SK-N-SH (cell line): Measurements from ENCODE around the gene OR52K2.
"Not testable (repeated sequence)": the region's sequence is repeated elsewhere in the genome, so short reads cannot be mapped to it uniquely, and the experiment has no call there.

Experiments used
- EZH2phosphoT487 ChIP-seq: fragments of 200-600 bp; sonication (generic); IDR thresholded peaks from 2 replicates; pipeline ENCODE4 v1.6.1; 2017; ENCODE audit warnings: low read depth, mixed run types, mild to moderate bottlenecking, antibody characterized with exemption, moderate library complexity, borderline replicate concordance
- FOXM1 ChIP-seq: IDR thresholded peaks from 2 replicates; pipeline ENCODE4 v1.4.0; 2012; ENCODE audit warnings: low read depth, mild to moderate bottlenecking
- JUND ChIP-seq: IDR thresholded peaks from 2 replicates; pipeline ENCODE4 v1.4.0; 2012
- TF ChIP-seq, protein P1 (sequence below): fragments of 200-600 bp; sonication (generic); IDR thresholded peaks from 2 replicates; pipeline ENCODE4 v1.6.1; 2017; ENCODE audit warnings: antibody characterized with exemption, mild to moderate bottlenecking, moderate library complexity
- TF ChIP-seq, protein P2 (sequence below): IDR thresholded peaks from 2 replicates; pipeline ENCODE4 v1.6.1; 2012; ENCODE audit warnings: mild to moderate bottlenecking, low read depth, low read length, moderate library complexity

DNA sequence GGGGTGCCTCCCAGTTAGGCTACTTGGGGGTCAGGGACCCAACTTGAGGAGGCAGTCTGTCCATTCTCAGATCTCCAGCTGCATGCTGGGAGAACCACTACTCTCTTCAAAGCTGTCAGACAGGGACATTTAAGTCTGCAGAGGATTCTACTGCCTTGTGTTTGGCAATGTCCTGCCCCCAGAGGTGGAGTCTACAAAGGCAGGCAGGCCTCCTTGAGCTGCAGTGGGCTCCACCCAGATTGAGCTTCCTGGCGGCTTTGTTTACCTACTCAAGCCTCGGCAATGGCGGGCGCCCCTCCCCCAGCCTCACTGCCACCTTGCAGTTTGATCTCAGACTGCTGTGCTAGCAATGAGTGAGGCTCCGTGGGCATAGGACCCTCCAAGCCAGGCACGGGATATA is 42.9 kb upstream of the OR52K2 start:
- TF ChIP-seq, protein P1, sequence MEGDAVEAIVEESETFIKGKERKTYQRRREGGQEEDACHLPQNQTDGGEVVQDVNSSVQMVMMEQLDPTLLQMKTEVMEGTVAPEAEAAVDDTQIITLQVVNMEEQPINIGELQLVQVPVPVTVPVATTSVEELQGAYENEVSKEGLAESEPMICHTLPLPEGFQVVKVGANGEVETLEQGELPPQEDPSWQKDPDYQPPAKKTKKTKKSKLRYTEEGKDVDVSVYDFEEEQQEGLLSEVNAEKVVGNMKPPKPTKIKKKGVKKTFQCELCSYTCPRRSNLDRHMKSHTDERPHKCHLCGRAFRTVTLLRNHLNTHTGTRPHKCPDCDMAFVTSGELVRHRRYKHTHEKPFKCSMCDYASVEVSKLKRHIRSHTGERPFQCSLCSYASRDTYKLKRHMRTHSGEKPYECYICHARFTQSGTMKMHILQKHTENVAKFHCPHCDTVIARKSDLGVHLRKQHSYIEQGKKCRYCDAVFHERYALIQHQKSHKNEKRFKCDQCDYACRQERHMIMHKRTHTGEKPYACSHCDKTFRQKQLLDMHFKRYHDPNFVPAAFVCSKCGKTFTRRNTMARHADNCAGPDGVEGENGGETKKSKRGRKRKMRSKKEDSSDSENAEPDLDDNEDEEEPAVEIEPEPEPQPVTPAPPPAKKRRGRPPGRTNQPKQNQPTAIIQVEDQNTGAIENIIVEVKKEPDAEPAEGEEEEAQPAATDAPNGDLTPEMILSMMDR: not testable (repeated sequence)
- TF ChIP-seq, protein P2, sequence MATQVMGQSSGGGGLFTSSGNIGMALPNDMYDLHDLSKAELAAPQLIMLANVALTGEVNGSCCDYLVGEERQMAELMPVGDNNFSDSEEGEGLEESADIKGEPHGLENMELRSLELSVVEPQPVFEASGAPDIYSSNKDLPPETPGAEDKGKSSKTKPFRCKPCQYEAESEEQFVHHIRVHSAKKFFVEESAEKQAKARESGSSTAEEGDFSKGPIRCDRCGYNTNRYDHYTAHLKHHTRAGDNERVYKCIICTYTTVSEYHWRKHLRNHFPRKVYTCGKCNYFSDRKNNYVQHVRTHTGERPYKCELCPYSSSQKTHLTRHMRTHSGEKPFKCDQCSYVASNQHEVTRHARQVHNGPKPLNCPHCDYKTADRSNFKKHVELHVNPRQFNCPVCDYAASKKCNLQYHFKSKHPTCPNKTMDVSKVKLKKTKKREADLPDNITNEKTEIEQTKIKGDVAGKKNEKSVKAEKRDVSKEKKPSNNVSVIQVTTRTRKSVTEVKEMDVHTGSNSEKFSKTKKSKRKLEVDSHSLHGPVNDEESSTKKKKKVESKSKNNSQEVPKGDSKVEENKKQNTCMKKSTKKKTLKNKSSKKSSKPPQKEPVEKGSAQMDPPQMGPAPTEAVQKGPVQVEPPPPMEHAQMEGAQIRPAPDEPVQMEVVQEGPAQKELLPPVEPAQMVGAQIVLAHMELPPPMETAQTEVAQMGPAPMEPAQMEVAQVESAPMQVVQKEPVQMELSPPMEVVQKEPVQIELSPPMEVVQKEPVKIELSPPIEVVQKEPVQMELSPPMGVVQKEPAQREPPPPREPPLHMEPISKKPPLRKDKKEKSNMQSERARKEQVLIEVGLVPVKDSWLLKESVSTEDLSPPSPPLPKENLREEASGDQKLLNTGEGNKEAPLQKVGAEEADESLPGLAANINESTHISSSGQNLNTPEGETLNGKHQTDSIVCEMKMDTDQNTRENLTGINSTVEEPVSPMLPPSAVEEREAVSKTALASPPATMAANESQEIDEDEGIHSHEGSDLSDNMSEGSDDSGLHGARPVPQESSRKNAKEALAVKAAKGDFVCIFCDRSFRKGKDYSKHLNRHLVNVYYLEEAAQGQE: not testable (repeated sequence)
- not testable (repeated sequence) for TF ChIP-seq FOXM1, EZH2phosphoT487, JUND
